ENCODE data around the gene NPLOC4. TPM values are rescaled to one million over a fixed set of nuclear protein-coding genes. Genes with fewer than 3 reads are reported as not detected.
A peak's percentile ranks its signal among the peaks of the same experiment; 100 is the strongest.

NPLOC4 gene
- total and polyA plus RNA-seq, 2 of the 13 experiments (the other 11 are each of a cell fraction or from before 2014, with no cell fraction given): 57.0 to 97.0 TPM

GRCh38 chr17:81635973-81636504, 873 bp downstream of the NPLOC4 start (continued):
- TF ChIP-seq HOXA3 (CRISPR knock-in tag; IDR thresholded peaks at IDR 0.05): peak; percentile 30; the same call in 1 of the 2 replicates
- no peak for TF ChIP-seq SNAI1 (CRISPR knock-in tag; IDR thresholded peaks at IDR 0.05; ENCODE audit: borderline replicate concordance)
- TF ChIP-seq NR2F6 (IDR thresholded peaks at IDR 0.05): no peak
- TF ChIP-seq NR2F6 (CRISPR knock-in tag; IDR thresholded peaks at IDR 0.05): no peak
- TF ChIP-seq ZNF33B (CRISPR knock-in tag; IDR thresholded peaks at IDR 0.05): peak; percentile 42; the same call in 1 of the 2 replicates
- no peak for TF ChIP-seq ZNF253 (CRISPR knock-in tag; IDR thresholded peaks at IDR 0.05; ENCODE audit: borderline replicate concordance)
- TF ChIP-seq GATAD2A (CRISPR knock-in tag; IDR thresholded peaks at IDR 0.05): no peak
- TF ChIP-seq FLYWCH1 (CRISPR knock-in tag; IDR thresholded peaks at IDR 0.05): 0 out of 2 replicates have a peak, but pooled peaks have one; percentile 24
- TF ChIP-seq CREM (IDR thresholded peaks at IDR 0.05): 0 out of 2 replicates have a peak, but pooled peaks have one; percentile 26
- no peak for TF ChIP-seq CREM (CRISPR knock-in tag; IDR thresholded peaks at IDR 0.05)
- TF ChIP-seq PCBP2 (optimal IDR thresholded peaks at IDR 0.05; ENCODE audit: low read depth, low read length, poor library complexity, severe bottlenecking): no peak
- TF ChIP-seq ZNF589 (CRISPR knock-in tag; conservative IDR thresholded peaks at IDR 0.05): no peak
- TF ChIP-seq SP2 (CRISPR knock-in tag; IDR thresholded peaks at IDR 0.05): no peak
- TF ChIP-seq ZNF274 (CRISPR knock-in tag; IDR thresholded peaks at IDR 0.05): peak; percentile 71; the same call in 1 of the 2 replicates
- peak; percentile 15; the same call in 1 of the 2 replicates for TF ChIP-seq ZNF350 (CRISPR knock-in tag; IDR thresholded peaks at IDR 0.05; ENCODE audit: borderline replicate concordance, low read depth)
- no peak for TF ChIP-seq ZNF530 (CRISPR knock-in tag; IDR thresholded peaks at IDR 0.05; ENCODE audit: low read depth)
- peak; percentile 28; the same call in 1 of the 2 replicates for TF ChIP-seq GMEB1 (CRISPR knock-in tag; IDR thresholded peaks at IDR 0.05; ENCODE audit: borderline replicate concordance)
- peak; percentile 76; the same call in 1 of the 2 replicates for TF ChIP-seq ZNF598 (CRISPR knock-in tag; IDR thresholded peaks at IDR 0.05; ENCODE audit: borderline replicate concordance)
- no peak for TF ChIP-seq TCF7L2 (IDR thresholded peaks at IDR 0.05; ENCODE audit: low read depth, low read length)
- TF ChIP-seq IRF2 (CRISPR knock-in tag; IDR thresholded peaks at IDR 0.05): peak; percentile 73
- TF ChIP-seq FOSL2 (CRISPR knock-in tag; IDR thresholded peaks at IDR 0.05): peak; percentile 42; the same call in 1 of the 2 replicates
- TF ChIP-seq BCL6 (CRISPR knock-in tag; IDR thresholded peaks at IDR 0.05): 0 out of 2 replicates have a peak, but pooled peaks have one; percentile 4
- 0 out of 2 replicates have a peak, but pooled peaks have one; percentile 55 for TF ChIP-seq ZFP36L1 (CRISPR knock-in tag; IDR thresholded peaks at IDR 0.05)
- 0 out of 2 replicates have a peak, but pooled peaks have one; percentile 38 for TF ChIP-seq BORCS8-MEF2B (CRISPR knock-in tag; IDR thresholded peaks at IDR 0.05)
- 0 out of 2 replicates have a peak, but pooled peaks have one; percentile 34 for TF ChIP-seq MEF2D (CRISPR knock-in tag; IDR thresholded peaks at IDR 0.05)
- 0 out of 2 replicates have a peak, but pooled peaks have one; percentile 1 for TF ChIP-seq ZNF414 (CRISPR knock-in tag; IDR thresholded peaks at IDR 0.05)
- TF ChIP-seq SMAD9 (CRISPR knock-in tag; IDR thresholded peaks at IDR 0.05): peak; percentile 75; the same call in 1 of the 2 replicates
- TF ChIP-seq SALL2 (CRISPR knock-in tag; IDR thresholded peaks at IDR 0.05): 0 out of 2 replicates have a peak, but pooled peaks have one; percentile 37
- peak; percentile 97 for TF ChIP-seq RFX5 (IDR thresholded peaks at IDR 0.05; ENCODE audit: low read depth, low read length)
- 0 out of 2 replicates have a peak, but pooled peaks have one; percentile 7 for TF ChIP-seq EEA1 (CRISPR knock-in tag; IDR thresholded peaks at IDR 0.05; ENCODE audit: borderline replicate concordance)
- TF ChIP-seq YEATS2 (CRISPR knock-in tag; IDR thresholded peaks at IDR 0.05; ENCODE audit: borderline replicate concordance): 0 out of 2 replicates have a peak, but pooled peaks have one; percentile 30
- 0 out of 2 replicates have a peak, but pooled peaks have one; percentile 39 for TF ChIP-seq TP53 (CRISPR knock-in tag; conservative IDR thresholded peaks at IDR 0.05)

All from HepG2 (cell line).